ENCODE data around the gene FTO.

GRCh38 chr16:53792161-53792951 is 88.4 kb downstream of the FTO start:
- TF ChIP-seq CTCF (IDR thresholded peaks at IDR 0.05) (no peak), POLR2A (IDR thresholded peaks at IDR 0.05) (no peak)

Measured in testis (tissue), 2 donors.